GM18861 (cell line): ENCODE results near the gene ZNF717.
"Not testable (repeated sequence)": the region's sequence is repeated elsewhere in the genome, so short reads cannot be mapped to it uniquely, and the experiment has no call there.

Experiments
- ATAC-seq: cut with Tn5 transposase; IDR thresholded peaks from one replicate; pipeline ENCODE4 v1.9.1; 2021; ENCODE audit not compliant: unreplicated experiment

Gene ZNF717

DNA sequence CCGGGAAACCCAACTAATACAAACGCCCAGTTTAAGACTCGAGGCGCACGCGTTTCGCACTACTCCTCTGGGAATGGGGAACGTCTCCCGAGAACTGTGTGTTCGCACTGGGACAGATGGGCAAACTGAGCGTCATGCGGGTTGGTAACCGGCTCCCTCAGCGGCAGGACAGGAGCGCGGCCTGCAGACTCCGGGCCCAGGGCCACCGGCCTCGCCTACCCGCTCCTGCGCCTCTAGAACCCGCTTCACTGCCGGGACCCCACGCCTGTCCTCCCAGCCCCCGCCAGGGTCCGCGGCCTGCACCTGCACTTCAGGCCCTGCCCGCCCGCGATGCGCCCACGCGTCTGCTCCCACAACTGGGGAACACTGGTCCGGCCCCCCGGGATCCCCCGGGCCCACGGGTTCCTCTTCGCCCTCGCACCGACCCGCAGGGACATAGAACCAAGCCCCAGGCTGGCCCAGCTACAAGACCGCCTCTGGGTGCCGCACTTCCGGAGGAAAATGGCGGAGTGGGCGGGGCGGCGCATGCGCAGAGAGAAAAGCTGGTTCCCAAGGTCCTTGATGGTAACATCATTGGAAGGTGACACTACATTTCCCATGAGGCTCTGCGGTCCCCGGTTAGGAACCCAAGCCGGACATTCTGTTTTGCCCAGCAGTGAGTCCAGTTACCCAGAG, at the start of gene ZNF717:
Gene ZNF717 (minus strand): TSS at position 469 of the 675 bp plus-strand sequence. CDS start 2,187 bp downstream, outside the sequence.
- not testable (repeated sequence) for ATAC-seq

DNA sequence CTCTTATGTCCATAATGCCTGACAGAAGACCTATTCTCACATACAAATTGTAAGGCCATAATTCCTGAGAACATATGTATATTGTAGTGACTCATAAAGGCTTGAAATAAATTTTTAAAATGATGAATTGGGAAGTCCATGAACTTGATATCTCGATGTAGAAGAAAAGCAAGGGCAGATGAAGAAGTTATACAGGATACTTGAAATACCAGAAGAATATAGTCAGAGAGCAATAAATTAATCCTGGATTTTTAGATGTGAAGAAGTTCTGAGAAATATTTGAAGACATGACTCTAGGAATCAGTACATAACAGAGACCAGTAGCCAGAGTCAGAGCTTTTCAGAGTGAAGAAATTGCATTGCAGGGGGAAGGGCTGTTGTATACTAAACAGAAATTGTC, 45.7 kb upstream of the ZNF717 start:
- not testable (repeated sequence) for ATAC-seq

- ATAC-seq, result not testable (repeated sequence)
These were observed 32.7 kb upstream of the ZNF717 start for GRCh38 chr3:75818019-75818418.

- ATAC-seq, result not testable (repeated sequence)
These were observed 31.2 kb upstream of the ZNF717 start for GRCh38 chr3:75816287-75817180.

DNA sequence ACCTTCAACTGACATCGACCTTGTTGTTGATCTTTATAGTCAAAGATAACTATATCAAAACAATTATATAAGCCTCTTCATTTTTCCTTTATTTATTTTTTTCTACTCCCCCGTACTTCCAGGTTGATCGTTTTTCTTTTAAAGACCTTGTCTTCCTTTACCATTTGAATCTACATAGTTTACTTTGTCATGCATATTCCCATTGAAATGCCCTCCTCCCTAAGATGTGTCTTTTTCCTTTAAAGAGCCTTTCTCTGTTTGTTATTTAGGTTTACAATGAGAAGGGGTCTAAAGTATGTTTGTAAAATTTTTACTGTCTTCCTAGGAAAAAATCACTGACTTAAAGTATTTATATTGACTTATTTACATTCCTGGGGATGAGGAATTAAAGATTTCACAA, 29.4 kb upstream of the ZNF717 start:
- no peak for ATAC-seq

DNA sequence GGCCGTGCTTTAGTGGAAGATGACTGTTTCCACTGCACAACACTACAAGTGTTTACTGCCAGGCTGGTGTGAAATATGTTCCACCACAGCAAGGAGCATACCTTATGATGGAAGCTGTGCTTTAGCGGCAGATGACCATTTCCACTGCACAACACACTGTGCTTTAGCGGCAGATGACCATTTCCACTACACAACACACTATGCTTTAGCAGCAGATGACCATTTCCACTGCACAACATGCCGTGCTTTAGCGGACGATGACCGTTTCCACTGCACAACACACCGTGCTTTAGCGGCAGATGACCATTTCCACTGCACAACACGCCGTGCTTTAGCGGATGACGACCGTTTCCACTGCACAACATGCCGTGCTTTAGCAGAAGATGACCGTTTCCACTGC, 2.8 kb downstream of the ZNF717 start:
- ATAC-seq, result no peak

GRCh38 chr3:75781079-75781745, 4.1 kb downstream of the ZNF717 start:
- ATAC-seq, result no peak

DNA sequence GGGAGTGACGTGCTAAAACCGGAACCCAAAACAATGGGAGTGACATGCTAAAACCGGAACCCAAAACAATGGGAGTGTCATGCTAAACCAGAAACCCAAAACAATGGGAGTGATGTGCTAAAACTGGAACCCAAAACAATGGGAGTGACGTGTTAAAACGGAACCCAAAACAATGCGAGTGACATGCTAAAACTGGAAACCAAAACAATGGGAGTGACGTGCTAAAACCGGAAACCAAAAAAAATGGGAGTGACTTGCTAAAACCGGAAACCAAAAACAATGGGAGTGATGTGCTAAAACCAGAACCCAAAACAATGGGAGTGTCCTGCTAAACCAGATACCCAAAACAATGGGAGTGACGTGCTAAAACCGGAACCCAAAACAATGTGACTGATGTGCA, 7.6 kb downstream of the ZNF717 start:
- not testable (repeated sequence) for ATAC-seq

- ATAC-seq, result not testable (repeated sequence)
These were observed 13.7 kb downstream of the ZNF717 start for GRCh38 chr3:75771631-75772030.

DNA sequence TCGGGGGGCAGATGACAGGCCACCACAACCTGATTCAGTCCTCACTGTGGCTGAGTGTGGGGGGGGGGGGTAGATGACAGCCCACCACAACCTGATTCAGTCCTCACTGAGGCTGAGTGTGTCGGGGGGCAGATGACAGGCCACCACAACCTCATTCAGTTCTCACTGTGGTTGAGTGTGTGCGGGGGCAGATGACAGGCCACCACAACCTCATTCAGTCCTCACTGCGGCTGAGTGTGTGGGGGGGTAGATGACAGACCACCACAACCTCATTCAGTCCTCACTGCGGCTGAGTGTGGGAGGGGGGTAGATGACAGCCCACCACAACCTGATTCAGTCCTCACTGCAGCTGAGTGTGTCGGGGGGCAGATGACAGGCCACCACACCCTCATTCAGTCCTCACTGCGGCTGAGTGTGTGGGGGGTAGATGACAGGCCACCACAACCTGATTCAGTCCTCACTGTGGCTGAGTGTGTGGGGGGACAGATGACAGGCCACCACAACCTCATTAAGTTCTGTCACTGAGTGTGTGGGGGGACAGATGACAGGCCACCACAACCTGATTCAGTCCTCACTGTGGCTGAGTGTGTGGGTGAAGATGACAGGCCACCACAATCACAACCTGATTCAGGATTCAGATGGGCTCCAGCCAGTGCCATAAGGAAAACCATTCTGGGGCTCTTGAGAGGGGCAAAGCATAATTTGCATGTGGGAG, 16.9 kb downstream of the ZNF717 start:
- ATAC-seq, result no peak

DNA sequence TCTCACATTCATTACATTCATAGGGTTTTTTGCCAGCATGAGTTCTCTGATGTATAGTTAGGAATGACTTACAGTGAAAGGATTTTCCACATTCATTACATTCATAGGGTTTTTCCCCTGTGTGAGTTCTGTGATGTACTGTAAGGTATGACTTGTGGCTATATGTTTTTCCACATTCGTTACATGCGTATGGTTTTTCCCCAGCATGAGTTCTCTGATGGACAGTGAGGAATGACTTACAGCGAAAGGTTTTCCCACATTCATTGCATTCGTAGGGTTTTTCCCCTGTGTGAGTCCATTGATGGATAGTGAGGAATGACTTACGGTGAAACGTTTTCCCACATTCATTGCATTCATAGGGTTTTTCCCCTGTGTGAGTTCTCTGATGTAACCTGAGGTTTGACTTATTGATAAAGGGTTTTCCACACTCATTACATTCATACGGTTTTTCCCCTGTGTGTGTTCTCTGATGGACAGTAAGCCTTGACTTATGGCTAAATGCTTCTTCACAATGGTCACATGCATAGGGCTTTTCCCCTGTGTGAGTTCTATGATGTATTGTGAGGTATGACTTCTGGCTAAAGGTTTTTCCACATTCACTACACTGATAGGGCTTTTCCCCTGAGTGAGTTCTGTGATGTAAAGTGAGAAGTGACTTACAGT, 47.4 kb downstream of the ZNF717 start:
- no peak for ATAC-seq

GRCh38 chr3:75727985-75728384, 57.4 kb downstream of the ZNF717 start:
- ATAC-seq, result no peak

- ATAC-seq, result no peak
These were observed 93.3 kb downstream of the ZNF717 start for GRCh38 chr3:75692061-75692460.

GRCh38 chr3:75687323-75687722, 98.0 kb downstream of the ZNF717 start:
- no peak for ATAC-seq
